Tibial artery (tissue), 4 donors: ENCODE measurements around the gene C2orf42.

Experiments used
- DNase-seq, 2 donors: peaks; one replicate each; pipeline ENCODE4 v3.0.0-alpha.2; 2019
- H3K27ac ChIP-seq, 2 donors: fragments of 200-600 bp; sonication (generic) in 1 of 2; 1 replicate in 1 of 2; 2 replicates in 1 of 2; pipeline ENCODE4 v1.5.1; 2018 to 2019; ENCODE audit warnings: mild to moderate bottlenecking in 1 of 2
- H3K27me3 ChIP-seq, 2 donors: fragments of 200-600 bp; sonication (generic) in 1 of 2; one replicate each; pipeline versions ENCODE4 v1.5.1 to v1.6.0; 2016 to 2019
- H3K36me3 ChIP-seq, 3 donors: fragments of 200-600 bp; sonication (generic) in 2 of 3; one replicate each; pipeline ENCODE4 v1.5.1; 2016 to 2019; ENCODE audit warnings: mild to moderate bottlenecking in 2 of 3
- H3K4me1 ChIP-seq, 4 donors: fragments of 200-600 bp; sonication (generic) in 2 of 4; 1 replicate in 3 of 4; 2 replicates in 1 of 4; pipeline ENCODE4 v1.5.1; 2016 to 2019
- H3K4me3 ChIP-seq, 2 donors: fragments of 200-600 bp; sonication (generic) in 1 of 2; 1 replicate in 1 of 2; 2 replicates in 1 of 2; pipeline ENCODE4 v1.5.1; 2018 to 2019; ENCODE audit warnings: mild to moderate bottlenecking in 2 of 2
- H3K9me3 ChIP-seq, 3 donors: fragments of 200-600 bp; sonication (generic) in 1 of 3; one replicate each; pipeline ENCODE4 v1.5.1; 2016 to 2019
- CTCF ChIP-seq, 2 experiments: fragments of 200-600 bp in 1 of 2; fragments of 450-650 bp in 1 of 2; IDR thresholded peaks; one replicate each; pipeline ENCODE4 v1.5.1; 2017 to 2019; ENCODE audit warnings: antibody characterized with exemption in 2 of 2, mild to moderate bottlenecking in 1 of 2, moderate library complexity in 1 of 2
- intact Hi-C: fragments of 100-400 bp; cut with DNase I; formaldehyde crosslinking; loops from one replicate; pipeline ENCODE4 v1.15.0; 2023; ENCODE audit warnings: low total_unique reads

C2orf42 gene

GRCh38 chr2:70214365-70214764 lies 23.5 kb upstream of the C2orf42 start:
- no peaks in the 10 kb centered on the region for H3K27me3 ChIP-seq
- DNase-seq, result no peak
- H3K4me1 ChIP-seq, result peaks cover 0 to 28% (median 5%) of the 10 kb centered on the region in 4 donors
- intact Hi-C loops, result no loop called here
- peaks cover 34 to 63% (median 43%) of the 10 kb centered on the region in 3 donors for H3K36me3 ChIP-seq
- TF ChIP-seq CTCF (IDR thresholded peaks at IDR 0.05), result no peak
- no peaks in the 10 kb centered on the region for H3K9me3 ChIP-seq
- H3K4me3 ChIP-seq, result no peak overlapping the region
- peak overlapping the region in 1 of 2 donors; percentile 37 for H3K27ac ChIP-seq

GRCh38 chr2:70212298-70212932 lies 21.6 kb upstream of the C2orf42 start:
- no peak for TF ChIP-seq CTCF (IDR thresholded peaks at IDR 0.05)
- H3K27me3 ChIP-seq, result no peaks in the 10 kb centered on the region
- peaks cover 0 to 28% (median 5%) of the 10 kb centered on the region in 4 donors for H3K4me1 ChIP-seq
- peaks cover 16 to 55% (median 27%) of the 10 kb centered on the region in 3 donors for H3K36me3 ChIP-seq
- H3K4me3 ChIP-seq, result no peak overlapping the region
- intact Hi-C loops, result no loop called here
- no peak for DNase-seq
- H3K9me3 ChIP-seq, result no peaks in the 10 kb centered on the region
- H3K27ac ChIP-seq, result peak overlapping the region in 1 of 2 donors; percentile 18

- TF ChIP-seq CTCF (IDR thresholded peaks at IDR 0.05), result no peak
- H3K36me3 ChIP-seq, result peaks cover 11 to 47% (median 20%) of the 10 kb centered on the region in 3 donors
- intact Hi-C loops, result no loop called here
- no peaks in the 10 kb centered on the region for H3K9me3 ChIP-seq
- peaks cover 0 to 28% (median 5%) of the 10 kb centered on the region in 4 donors for H3K4me1 ChIP-seq
- H3K4me3 ChIP-seq, result no peak overlapping the region
- H3K27ac ChIP-seq, result no peak overlapping the region
- DNase-seq, result no peak
- H3K27me3 ChIP-seq, result no peaks in the 10 kb centered on the region
These were observed 20.8 kb upstream of the C2orf42 start for GRCh38 chr2:70211595-70211994.

- no peak for DNase-seq
- Histone ChIP-seq H3K27me3 (no peaks in the 10 kb centered on the region), H3K36me3 (peaks cover 0 to 9% (median 0%) of the 10 kb centered on the region in 3 donors), H3K4me3 (no peak overlapping the region), H3K4me1 (no peaks in the 10 kb centered on the region), H3K9me3 (no peaks in the 10 kb centered on the region), H3K27ac (no peak overlapping the region)
- no peak for TF ChIP-seq CTCF (IDR thresholded peaks at IDR 0.05)
- intact Hi-C loops, result no loop called here
These were observed 13.6 kb upstream of the C2orf42 start for GRCh38 chr2:70204452-70204851.

GRCh38 chr2:70203086-70203485 lies 12.3 kb upstream of the C2orf42 start:
- H3K27me3 ChIP-seq, result no peaks in the 10 kb centered on the region

More at GRCh38 chr2:70203086-70203485, 12.3 kb upstream of the C2orf42 start:
- H3K27ac ChIP-seq, result no peak overlapping the region
- no peaks in the 10 kb centered on the region for H3K4me1 ChIP-seq
- H3K4me3 ChIP-seq, result no peak overlapping the region
- H3K9me3 ChIP-seq, result no peaks in the 10 kb centered on the region
- no peak for DNase-seq
- intact Hi-C loops, result no loop called here
- peaks cover 0 to 5% (median 0%) of the 10 kb centered on the region in 3 donors for H3K36me3 ChIP-seq
- TF ChIP-seq CTCF (IDR thresholded peaks at IDR 0.05), result no peak
